Measurements from ENCODE around the gene ITPRIPL1.
"Not testable (repeated sequence)": the region's sequence is repeated elsewhere in the genome, so short reads cannot be mapped to it uniquely, and the experiment has no call there.

Gene ITPRIPL1, protein sequence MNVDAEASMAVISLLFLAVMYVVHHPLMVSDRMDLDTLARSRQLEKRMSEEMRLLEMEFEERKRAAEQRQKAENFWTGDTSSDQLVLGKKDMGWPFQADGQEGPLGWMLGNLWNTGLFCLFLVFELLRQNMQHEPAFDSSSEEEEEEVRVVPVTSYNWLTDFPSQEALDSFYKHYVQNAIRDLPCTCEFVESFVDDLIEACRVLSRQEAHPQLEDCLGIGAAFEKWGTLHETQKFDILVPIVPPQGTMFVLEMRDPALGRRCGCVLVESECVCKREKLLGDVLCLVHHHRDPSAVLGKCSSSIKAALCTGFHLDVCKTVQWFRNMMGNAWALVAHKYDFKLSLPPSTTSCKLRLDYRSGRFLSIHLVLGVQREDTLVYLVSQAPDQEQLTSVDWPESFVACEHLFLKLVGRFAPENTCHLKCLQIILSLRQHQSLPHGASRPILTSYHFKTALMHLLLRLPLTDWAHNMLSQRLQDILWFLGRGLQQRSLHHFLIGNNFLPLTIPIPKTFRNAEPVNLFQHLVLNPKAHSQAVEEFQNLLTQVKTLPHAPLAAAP

DNA sequence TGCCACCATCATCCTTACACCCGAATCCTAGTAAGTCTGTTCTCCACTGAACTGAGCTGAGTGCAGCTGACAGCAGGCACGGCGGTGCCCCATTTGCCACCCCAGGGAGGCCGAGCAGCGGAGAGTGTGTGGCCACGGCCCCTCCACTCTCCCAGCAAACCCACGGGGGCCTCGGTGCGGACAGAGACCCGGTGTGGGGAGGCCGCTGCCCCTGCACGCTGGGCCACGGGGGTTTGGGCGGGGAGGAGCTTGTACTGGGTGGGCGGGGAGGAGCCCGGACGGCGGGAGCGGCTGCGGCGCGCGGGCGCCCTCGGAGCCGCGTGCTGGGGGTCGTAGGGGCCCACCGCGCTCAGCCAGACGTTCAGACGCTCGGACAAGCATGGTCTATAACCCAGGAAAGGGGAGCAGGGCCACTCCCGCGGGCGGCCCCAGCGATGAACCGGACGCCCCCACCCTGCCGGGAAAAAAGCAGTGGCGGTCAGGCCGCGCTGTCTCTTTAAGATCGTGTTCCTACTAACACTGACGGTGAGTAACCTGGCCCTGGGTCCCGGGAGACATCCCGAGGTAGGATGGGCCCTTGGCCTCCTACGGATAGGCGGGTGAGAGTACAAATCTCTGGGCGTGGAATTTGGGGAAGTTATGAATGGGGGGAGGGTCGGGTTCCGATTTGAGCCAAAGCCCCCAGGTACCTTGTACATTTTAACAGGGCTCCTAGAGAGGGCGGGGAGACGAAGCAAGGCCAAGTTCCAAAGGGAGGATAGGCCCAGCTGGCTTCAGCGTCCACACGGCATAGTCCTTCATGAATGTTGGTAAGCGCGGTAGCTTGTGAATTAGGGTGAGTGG, at the start of gene ITPRIPL1:
ITPRIPL1 (plus strand) TSS at position 277 of the 843 bp plus-strand sequence; CDS start at position 800, 523 bp downstream.
- peak; percentile 37 for DNase-seq

DNA sequence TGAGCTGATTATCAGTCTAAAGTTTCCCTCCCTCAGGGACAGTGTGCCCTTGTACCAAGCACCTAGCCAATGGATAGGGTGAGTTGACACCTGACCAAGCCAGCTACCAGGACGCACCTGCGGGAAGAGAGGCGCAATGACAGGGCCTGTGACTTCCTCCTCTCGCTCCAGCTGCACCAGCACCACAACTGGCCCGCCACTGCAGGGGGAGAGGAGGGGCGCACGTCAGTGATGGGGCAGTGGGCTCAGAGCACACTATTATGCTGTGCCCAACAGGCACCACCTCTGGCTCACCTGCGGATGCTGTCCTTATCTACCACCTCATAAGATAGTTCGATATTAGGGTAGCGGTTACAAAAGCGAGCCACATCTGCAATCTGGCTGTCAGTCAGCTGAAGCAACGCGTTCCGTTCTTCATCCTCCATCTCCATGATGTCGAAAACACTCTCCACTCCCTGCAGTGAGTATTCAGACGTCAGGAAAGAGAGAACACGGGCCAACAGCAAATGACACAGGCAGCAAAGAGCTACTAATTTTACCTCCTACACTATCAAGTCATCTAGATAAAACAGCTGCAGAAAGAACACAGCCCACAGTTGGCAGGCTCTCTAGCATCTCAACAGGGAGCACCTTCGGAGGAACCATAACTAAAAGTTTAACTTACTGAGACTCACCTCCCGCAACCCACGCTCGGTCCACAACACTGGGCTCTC, 48.2 kb upstream of the ITPRIPL1 start:
- DNase-seq = no peak

DNA sequence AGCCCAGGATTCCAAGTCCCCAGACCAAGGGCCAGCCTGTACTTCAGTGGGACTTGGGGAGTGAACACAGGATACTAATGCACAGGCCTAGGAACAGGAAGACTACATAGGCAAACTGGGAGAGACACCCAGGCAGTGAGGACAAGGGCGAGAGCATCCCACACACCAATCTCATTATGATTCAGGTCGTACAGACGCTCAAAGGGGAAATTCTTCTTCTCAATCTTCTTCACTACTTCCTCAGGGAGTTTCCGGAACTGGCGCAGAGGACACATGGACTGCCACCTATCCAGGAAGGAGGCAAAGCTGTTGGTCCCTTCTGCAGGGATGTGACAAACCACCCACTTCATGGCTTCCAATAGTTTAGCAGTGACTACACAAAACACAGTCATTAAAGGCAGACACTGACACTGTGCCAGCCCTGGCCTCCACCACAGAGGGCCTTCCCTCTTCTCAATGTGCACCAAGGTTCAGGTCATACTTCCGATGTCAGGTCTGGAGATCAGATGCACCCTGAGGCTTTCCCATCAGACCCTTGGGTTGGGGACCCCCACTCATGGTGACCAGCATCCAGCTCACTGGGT, 37.8 kb upstream of the ITPRIPL1 start:
- DNase-seq = no peak

DNA sequence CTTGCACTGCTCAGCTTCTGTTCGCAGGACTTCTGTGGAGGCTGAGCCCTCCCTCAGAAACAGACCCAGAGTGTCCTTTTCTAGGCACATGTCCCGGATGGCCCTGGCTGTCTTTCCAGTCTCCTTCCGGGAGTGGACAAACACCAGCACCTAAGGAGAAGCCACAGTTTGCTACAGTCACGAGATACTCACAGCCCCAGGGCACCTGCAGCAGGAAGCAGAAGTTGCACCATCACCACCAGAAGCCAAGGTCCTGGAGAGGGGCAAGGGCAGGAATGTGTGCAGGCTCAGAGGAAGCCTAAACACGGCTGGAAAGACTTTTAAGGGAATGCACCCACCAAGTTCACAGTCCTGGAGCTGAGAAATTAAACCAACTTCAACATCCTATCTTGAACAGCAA, 33.4 kb upstream of the ITPRIPL1 start:
- no peak for DNase-seq

DNA sequence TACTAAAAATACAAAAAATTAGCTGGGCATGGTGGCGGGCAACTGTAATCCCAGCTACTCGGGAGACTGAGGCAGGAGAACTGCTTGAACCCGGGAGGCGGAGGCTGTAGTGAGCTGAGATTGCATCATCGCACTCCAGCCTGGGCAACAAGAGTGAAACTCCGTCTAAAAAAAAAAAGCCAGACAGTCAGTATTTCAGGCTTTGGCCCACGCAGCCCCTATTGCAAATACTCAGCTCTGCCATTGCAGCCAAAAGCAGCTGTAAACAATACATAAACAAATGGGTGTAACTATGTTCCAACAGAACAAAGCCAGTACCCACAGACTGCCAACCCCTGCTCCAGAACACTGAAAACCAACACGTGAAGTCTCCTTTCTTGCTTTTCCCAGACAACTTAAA, 30.8 kb upstream of the ITPRIPL1 start:
- not testable (repeated sequence) for DNase-seq

DNA sequence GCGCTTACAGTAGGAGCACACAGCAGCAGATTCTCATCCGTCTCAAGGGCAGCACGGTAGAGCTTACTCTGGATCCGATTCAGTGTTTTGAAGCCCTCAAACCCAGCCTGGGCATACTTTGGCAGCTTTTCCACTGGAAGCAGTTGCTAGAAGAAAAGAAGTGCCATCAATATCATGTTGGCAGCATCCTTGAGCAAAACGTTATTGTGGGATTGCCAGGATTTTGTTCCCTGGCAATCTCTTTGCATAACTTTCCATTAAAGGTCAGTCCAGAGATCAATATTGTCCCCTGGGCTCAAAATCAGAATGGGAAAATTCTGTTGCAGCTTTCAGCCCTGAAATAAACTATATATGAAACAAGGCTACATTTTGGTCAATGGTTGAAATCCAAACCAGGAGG, 28.2 kb upstream of the ITPRIPL1 start:
- DNase-seq = no peak

DNA sequence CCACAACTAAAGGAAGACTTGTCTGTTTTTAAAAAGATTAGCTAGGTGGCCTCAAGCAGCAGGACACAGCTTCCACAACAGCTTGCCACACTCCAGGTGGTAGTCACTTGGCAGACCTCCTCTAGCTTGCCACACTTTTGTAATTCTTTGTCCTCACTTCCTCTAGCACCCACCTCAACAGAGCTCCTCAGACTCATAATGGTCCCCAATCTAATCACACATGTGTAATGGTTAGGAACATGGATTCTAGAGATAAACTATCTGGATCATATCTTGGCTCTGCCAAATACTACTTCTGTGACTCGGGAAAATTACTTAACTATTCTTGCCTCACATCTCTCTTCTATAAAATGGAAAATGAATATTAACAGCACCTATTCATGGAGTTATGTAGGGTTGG, 23.3 kb upstream of the ITPRIPL1 start:
- no peak for DNase-seq

DNA sequence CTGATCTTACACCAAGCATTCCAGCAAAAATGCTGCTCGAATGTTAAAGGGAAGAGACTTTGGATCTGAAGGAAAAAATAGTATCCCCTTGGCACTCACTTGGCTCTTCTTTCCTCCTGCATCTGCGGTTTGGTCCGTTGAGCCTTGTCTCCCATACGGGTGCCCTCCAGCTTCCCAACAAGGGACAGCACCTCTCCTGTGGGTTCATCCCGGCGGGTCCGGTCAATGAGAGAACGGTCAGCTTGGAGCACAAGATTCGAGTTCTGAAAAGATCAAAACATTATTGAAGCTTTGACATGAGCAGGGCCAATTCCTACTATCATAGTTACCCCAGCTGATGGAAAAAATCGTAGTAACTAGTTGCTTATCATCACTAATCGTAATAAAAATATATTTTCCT, 20.5 kb upstream of the ITPRIPL1 start:
- no peak for DNase-seq

DNA sequence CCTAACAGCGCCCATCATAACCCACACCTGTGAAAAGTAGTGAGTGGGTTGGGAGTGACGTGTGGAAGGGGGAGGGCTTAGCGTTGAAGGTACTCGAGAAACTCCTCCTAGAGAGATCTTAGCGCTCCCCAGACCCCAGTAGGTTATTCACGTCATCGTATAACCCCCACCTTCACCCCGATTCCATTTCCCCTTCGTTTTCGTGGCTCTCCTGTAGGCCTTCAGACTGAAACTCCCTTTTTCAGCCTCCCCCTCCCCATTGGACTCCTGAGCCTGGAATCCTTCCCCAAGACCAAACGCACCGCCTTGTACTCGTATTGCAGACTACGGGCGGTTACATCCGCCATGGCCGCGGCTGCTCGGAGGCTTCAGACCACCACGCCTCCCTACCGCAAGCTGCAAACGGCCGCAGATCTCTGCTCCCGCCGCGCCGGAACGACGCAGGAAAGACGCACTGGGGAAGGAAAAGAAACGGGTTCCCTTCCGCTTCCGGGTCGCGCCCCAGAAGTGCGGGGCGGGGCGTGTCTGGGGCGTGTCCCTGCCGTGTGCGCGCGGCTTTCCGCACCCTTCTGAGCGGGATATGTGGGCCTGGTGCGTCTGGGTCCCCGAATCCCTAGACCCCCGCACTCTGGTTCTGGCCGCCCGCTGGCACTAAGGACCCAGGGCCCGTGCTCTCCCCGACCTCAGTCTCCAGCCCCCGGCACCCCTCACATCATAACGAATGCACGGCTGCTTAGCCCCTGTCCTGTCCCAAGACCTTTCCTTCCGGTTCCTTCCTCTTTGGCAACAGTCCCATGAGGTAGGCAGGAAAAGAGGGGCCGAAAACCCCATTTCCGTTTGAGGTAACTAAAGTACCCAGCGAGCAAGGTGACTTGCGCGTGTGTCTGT, 19.8 kb upstream of the ITPRIPL1 start, which contains the start of gene SNRNP200:
SNRNP200 (minus strand) TSS at position 456 of the 888 bp plus-strand sequence; CDS start at position 347, 109 bp downstream.
- peak; percentile 77 for DNase-seq

DNA sequence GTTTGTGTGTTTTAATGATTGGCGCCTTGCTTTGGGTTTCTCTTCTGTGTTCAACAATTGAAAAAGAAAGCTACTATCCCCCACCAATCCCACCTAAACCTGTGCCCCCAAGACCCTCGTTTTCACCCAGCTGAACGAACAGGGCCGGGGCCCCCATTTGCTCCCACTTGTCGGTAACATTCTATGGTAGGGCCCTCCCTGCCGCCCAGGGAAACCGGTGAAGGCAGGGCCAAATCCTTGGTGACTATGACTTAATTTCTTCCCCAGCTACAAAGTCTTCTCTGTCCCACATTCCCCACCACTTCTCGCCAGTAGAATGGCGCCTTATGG, 19.2 kb upstream of the ITPRIPL1 start:
- DNase-seq = no peak

DNA sequence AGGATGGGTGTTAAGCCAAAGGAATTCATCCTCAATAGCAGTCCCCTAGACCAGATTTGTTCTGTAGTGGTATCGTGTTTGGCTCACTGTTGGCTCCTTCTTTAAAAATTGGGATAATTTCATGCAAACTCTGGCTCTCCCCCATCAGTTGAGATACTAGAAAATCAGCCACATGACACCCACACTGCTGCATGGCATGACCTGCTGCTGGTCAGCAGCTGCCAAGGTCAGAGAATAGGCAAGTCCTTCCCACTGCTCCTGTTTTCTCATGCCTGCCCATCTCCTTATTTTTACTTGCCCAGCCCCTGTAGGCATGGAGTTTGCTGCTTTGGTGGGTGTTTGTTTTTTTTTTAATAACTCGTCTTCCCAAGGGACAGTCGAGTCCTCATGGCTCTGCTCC, 18.7 kb upstream of the ITPRIPL1 start:
- DNase-seq = no peak

DNA sequence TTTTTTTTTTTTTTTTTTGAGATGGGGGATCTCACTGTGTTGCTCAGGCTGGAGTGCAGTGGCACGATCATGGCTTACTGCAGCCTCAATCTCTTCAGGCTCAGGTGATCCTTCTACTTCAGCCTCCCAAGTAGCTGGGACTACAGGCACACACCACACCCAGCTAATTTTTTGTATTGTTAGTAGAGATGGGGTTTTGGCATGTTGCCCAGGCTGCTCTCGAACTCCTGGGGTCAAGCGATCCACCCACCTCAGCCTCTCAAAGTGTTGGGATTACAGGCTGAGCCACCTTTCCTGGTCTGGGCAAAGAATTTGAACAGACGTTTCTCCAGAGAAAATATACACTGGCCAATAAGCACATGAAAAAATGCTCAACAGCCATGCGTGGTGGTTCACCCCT, 16.9 kb upstream of the ITPRIPL1 start:
- DNase-seq = no peak

DNA sequence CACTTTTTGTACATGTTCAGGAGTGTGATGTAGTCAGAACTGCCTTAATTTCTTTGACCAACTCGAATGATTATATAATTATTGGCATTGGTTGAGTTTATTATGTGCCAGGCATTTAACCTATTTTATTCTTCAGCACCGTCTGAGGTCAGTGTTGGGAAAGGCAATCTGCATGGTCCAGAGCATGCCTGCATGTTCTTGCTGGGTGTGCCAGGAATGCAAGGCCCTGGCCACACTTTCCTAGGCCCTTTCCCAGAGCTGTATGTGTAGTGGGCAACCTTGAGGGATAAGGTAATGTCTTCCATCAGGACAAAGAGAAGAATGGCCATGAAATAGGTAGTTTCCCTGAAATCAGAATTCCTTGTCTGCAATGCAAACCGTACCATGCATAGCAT, 10.1 kb upstream of the ITPRIPL1 start:
- DNase-seq = no peak

DNA sequence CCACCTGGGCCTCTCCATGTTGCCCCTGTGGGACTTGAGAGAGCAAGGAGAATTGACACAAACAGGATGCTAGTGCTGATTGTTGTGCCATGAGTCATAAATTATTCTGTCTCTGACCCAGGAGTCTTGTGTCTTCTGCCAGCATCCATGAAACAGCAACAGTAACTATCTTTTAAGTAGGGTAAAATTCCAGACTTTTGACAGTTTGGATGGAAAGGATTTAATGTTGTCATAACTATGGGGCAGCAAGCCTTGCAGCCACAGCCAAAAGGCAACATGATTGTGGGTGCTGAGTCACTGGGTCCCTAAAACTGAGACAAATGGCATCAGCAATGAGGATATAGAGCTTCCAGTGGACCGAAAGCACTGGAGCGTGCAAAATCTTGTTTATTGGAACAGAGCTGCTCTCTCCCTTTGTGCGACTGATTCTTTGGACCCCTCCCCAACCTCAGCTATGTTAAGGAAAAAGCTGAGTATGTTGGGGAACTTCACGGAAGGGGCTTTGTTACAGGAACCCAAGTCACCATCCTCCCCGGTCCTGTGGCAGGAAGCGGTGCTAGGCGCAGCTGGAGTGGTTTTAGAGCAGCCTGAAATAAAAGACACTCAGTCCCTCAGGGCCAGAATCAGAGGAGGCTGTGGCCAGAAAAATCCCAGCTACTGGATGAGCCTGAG, 9.6 kb upstream of the ITPRIPL1 start:
- DNase-seq = no peak

DNA sequence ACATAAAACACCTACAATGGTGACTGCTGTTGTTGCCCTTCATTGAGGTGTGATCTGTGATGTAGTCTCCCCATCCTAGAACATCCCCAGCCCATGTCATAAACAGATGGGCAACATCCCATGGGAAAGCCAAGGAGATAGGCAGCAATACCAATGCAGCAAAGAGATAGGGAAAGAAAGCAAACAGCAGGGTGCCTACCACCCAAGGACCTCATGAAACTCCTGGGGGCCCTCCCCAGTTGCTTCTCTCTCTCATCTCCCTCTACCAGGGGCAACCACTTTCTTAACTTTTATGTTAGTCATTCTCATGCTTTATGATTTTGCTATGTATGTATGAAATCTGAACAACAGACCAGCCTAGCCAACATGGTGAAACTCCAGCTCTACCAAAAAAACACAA, 8.1 kb upstream of the ITPRIPL1 start:
- DNase-seq = no peak

DNA sequence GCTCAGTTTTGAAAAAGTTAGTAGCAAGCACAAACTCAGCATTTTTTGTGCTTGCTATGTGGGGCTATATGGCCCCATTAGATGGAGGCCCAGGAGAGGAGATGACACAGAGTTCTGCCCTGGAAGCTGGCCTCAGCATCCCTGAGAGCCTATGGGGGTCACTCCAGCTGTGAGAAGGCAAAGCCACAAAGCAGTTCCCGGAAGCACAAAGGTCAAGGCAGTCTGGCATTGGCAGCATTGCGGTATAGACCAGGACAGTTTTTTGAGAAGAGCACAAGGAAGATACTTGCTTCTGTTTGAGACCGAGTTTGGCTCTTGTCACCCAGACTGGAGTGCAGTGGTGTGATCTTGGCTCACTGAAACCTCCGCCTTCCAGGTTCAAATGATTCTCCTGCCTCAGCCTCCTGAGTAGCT, 7.5 kb upstream of the ITPRIPL1 start:
- no peak for DNase-seq

DNA sequence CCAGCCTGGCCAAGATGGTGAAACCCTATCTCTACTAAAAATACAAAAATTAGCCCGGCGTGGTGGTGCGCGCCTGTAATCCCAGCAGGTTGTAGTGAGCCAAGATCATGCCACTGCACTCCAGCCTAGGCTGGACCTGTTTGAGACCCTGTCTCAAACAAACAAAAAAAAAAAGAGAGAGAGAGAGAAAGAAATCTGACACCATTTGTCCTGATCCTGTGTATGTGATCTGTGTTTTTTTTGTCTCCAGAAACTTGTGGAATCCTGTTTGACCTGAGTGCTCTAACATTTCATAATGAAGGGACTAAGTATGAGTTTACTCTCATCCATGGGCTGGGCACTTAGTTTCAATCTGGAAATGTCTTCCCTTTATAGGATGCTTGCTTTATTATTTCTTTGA, 6.4 kb upstream of the ITPRIPL1 start:
- DNase-seq = no peak

DNA sequence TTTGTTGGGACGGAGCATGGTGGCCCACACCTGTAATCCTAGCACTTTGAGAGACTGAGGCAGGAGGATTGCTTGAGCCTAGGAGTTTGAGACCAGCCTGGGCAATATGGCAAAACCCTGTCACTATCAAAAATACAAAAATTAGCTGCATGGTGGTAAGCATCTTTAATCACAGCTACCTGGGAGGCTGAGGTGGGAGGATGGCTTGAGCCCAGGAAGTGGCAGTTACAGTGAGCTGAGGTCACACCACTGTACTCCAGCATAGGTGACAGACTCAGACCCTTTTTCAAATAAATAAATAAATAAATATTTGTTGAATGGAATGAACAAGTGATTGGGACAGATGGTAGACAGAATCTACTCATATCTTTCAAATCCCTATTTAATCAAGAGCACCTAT, 5.7 kb upstream of the ITPRIPL1 start:
- DNase-seq = no peak

DNA sequence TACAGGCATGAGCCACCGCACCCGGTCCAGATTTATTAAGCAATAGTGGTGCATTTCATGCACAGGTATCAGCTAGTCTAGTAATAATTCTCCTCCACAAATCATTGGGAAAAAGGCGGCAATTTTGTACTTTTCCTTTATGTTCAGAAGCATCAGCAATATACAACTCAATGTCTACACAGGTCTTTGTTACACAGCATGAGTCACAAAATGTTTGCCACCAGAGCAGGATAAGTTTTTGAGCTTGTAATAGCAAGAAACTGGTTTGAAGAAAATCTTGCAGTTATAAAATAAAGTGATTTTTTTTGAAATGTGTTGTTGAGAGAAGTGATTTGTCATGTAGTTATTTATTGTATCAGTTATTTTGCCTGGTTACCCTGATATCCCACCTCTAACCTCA, 4.8 kb upstream of the ITPRIPL1 start:
- DNase-seq = no peak

DNA sequence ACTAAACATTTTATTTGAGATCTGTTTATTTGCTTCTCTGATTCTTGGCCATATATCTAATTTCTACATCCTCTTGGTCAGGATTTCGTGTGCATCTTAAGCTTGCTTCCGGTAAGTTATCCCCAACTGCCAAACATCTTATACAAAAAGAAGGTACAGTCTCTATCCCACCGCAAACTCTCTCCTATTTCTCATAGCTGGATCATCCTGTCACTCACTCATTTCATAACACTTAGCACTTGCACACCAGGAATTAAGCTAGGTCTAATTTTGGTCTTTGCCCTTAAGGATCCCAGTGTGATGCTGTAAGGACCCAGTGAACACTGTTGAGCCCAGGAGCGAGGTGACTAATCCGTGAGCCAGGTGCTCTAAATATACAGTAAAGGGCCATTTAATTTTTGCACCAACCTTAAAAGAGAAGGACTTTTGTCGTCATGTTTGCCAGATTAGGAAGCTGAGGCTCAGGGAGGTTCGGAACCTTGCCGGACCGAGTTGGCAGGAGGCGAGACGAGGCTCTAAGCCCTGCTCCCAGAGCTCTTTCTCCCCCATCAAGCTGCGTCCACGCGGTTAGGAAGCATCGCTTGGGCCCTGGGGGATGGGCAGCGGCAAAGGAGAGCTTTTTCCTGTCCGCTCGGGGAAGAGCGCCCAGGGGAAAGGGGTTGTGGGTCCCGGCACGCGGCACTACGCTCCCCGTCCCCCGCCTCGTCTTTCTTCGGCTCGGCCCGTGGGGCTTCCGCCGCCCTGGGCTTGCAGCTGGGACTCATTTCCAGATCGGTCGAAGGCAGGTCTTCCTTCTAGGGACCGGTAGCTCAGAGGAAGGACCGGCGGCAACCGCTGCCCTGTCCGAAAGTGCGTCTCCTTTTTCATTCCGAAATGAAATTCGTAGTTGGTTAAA, 4.1 kb upstream of the ITPRIPL1 start:
- peak; percentile 12 for DNase-seq

Measured in NCI-H510A treated with DMSO at 0.1 percent for 48 hours (cell line).